Spleen (tissue), 11 donors: ENCODE data around the gene SESN2. TPM values are rescaled to one million over a fixed set of nuclear protein-coding genes. Genes with fewer than 3 reads are reported as not detected.

Experiments
- DNase-seq: peaks from one replicate; pipeline ENCODE4 v3.0.0-alpha.2; 2020
- H3K27ac ChIP-seq, 8 donors: fragments of 200-600 bp; sonication (generic) in 7 of 8; 1 replicate in 4 of 8; 2 replicates in 4 of 8; pipeline versions ENCODE4 v1.5.0 to v1.8.0; 2016 to 2021; ENCODE audit warnings: inconsistent platforms in 4 of 8, mild to moderate bottlenecking in 4 of 8, moderate library complexity in 1 of 8
- H3K27me3 ChIP-seq, 7 donors: fragments of 200-600 bp; sonication (generic) in 6 of 7; replicated peaks in 1 of 7; 1 replicate in 4 of 7; 2 replicates in 3 of 7; pipeline versions ENCODE4 v1.5.0 to v1.8.0; 2016 to 2021; ENCODE audit warnings: inconsistent platforms in 3 of 7, mild to moderate bottlenecking in 1 of 7
- H3K36me3 ChIP-seq, 6 donors: fragments of 200-600 bp; sonication (generic) in 5 of 6; 1 replicate in 4 of 6; 2 replicates in 2 of 6; pipeline versions ENCODE4 v1.5.0 to v1.8.0; 2016 to 2021; ENCODE audit warnings: inconsistent platforms in 2 of 6
- H3K4me1 ChIP-seq, 6 donors: fragments of 200-600 bp; sonication (generic) in 5 of 6; 1 replicate in 3 of 6; 2 replicates in 3 of 6; pipeline versions ENCODE4 v1.5.0 to v1.8.0; 2016 to 2021; ENCODE audit warnings: inconsistent platforms in 3 of 6
- H3K4me3 ChIP-seq, 8 donors: fragments of 200-600 bp; sonication (generic) in 7 of 8; 1 replicate in 4 of 8; 2 replicates in 4 of 8; pipeline versions ENCODE4 v1.5.0 to v1.8.0; 2016 to 2021; ENCODE audit warnings: inconsistent platforms in 4 of 8, mild to moderate bottlenecking in 4 of 8, moderate library complexity in 2 of 8
- H3K9me3 ChIP-seq, 8 donors: fragments of 200-600 bp; sonication (generic) in 7 of 8; 1 replicate in 4 of 8; 2 replicates in 4 of 8; pipeline versions ENCODE4 v1.5.0 to v1.8.0; 2016 to 2021; ENCODE audit warnings: inconsistent platforms in 4 of 8
- CTCF ChIP-seq, 11 experiments: fragments of 200-600 bp in 7 of 11; fragments of 450-650 bp in 4 of 11; sonication (generic) in 4 of 11; IDR thresholded peaks in 8 of 11; conservative IDR thresholded peaks in 3 of 11; 1 replicate in 7 of 11; 2 replicates in 4 of 11; pipeline versions ENCODE4 v1.4.0 to v1.8.0; 2016 to 2021; ENCODE audit warnings: antibody characterized with exemption in 11 of 11, inconsistent platforms in 4 of 11, mild to moderate bottlenecking in 1 of 11
- POLR2A ChIP-seq, 3 donors: fragments of 450-650 bp; IDR thresholded peaks; one replicate each; pipeline ENCODE4 v1.5.1; 2017; ENCODE audit warnings: antibody characterized with exemption in 3 of 3, mild to moderate bottlenecking in 1 of 3
- POLR2AphosphoS5 ChIP-seq, 3 donors: sonication (generic); formaldehyde crosslinking; IDR thresholded peaks; one replicate each; pipeline ENCODE4 v1.5.1; 2017; ENCODE audit warnings: antibody characterized with exemption in 3 of 3
- WGBS, 5 donors: extraction: QIAGEN DNeasy Blood & Tissue Kit in 3 of 5; methylation state at CpG; one replicate each; pipeline versions ENCODE4 v1.1.5 to v1.1.7; 2013 to 2018; 5-methylcytosine and 5-hydroxymethylcytosine counted together
- intact Hi-C: fragments of 100-400 bp; cut with DNase I; formaldehyde crosslinking; loops from one replicate; pipeline ENCODE4 v1.15.0; 2023; ENCODE audit warnings: low total_unique reads
- polyA plus RNA-seq, 3 donors: library from polyadenylated mRNA; stranded (reverse); fragments of 200-250 nt; gene quantifications; one replicate each; pipeline ENCODE4 v1.2.1, GENCODE V29; 2013
- total RNA-seq, 7 donors: library from RNA; depleted of rRNA in 3 of 7; stranded (reverse); fragments of >200 nt in 3 of 7; fragmentation: NEBNext Ultra II Directional in 4 of 7; extraction: Animal tissue kit (Norgen Biotek cat#: 25700) in 4 of 7; gene quantifications; one replicate each; pipeline versions ENCODE4 v1.1.0 to v1.2.1, GENCODE V29; 2016 to 2021
- donor health status: healthy with polysubstance abuse.
- donor health status: DM: no; HTN: no; CAD: no; lungs with moderate emphysema.
- donor health status: DM: no; HTN: no; CAD: no.
- donor health status: Bipolar disorder and iron deficiency.
- donor health status: healthy.
- donor health status: DM: no; HTN: no; CAD: no.
- donor health status: DM: yes; HTN: yes; CAD: no.

SESN2 gene
- total and polyA plus RNA-seq, 10 donors, result 2.4 to 16.7 (median 8.2) TPM

- no peak for DNase-seq
- Histone ChIP-seq H3K4me3 (no peak overlapping the region), H3K4me1 (peaks cover 0 to under 1% (median 0%) of the 10 kb centered on the region in 6 donors), H3K9me3 (no peaks in the 10 kb centered on the region), H3K27ac (no peak overlapping the region), H3K36me3 (peaks cover 0 to 95% (median 54%) of the 10 kb centered on the region in 6 donors), H3K27me3 (no peaks in the 10 kb centered on the region)
- TF ChIP-seq POLR2AphosphoS5 (IDR thresholded peaks at IDR 0.05) (no peak), POLR2A (IDR thresholded peaks at IDR 0.05) (no peak), CTCF (IDR thresholded peaks at IDR 0.05 in 8 of 11, conservative IDR thresholded peaks at IDR 0.05 in 3 of 11) (no peak)
- intact Hi-C loops, result no loop called here
- WGBS, 5 donors, result 89 to 92% (median 91%) methylated on average over 14 to 17 of the region's 17 CpGs
Observed at GRCh38 chr1:28273216-28273860, 14.0 kb downstream of the SESN2 start.

GRCh38 chr1:28278763-28279162 lies 19.4 kb downstream of the SESN2 start:
- intact Hi-C loops, result no loop called here
- no peaks in the 10 kb centered on the region for H3K9me3 ChIP-seq
- H3K4me1 ChIP-seq, result peaks cover 0 to 39% (median 27%) of the 10 kb centered on the region in 6 donors
- H3K4me3 ChIP-seq, result no peak overlapping the region
- peaks cover 0 to 91% (median 70%) of the 10 kb centered on the region in 6 donors for H3K36me3 ChIP-seq
- 90 to 99% (median 95%) methylated on average over 5 of the region's 5 CpGs for WGBS, 5 donors
- DNase-seq, result no peak
- TF ChIP-seq POLR2AphosphoS5 (IDR thresholded peaks at IDR 0.05), result no peak
- TF ChIP-seq CTCF (IDR thresholded peaks at IDR 0.05 in 8 of 11, conservative IDR thresholded peaks at IDR 0.05 in 3 of 11), result no peak
- no peak for TF ChIP-seq POLR2A (IDR thresholded peaks at IDR 0.05)
- H3K27me3 ChIP-seq, result no peaks in the 10 kb centered on the region
- H3K27ac ChIP-seq, result no peak overlapping the region

GRCh38 chr1:28279721-28280120 lies 20.4 kb downstream of the SESN2 start:
- peaks cover 0 to 81% (median 61%) of the 10 kb centered on the region in 6 donors for H3K36me3 ChIP-seq

More at GRCh38 chr1:28279721-28280120, 20.4 kb downstream of the SESN2 start:
- intact Hi-C loops, result no loop called here
- 95 to 97% (median 96%) methylated on average over 7 of the region's 7 CpGs for WGBS, 5 donors
- DNase-seq, result no peak
- Histone ChIP-seq H3K27ac (peak overlapping the region in 2 of 8 donors; percentile 50 to 63), H3K4me3 (no peak overlapping the region), H3K9me3 (no peaks in the 10 kb centered on the region), H3K4me1 (peaks cover 0 to 42% (median 27%) of the 10 kb centered on the region in 6 donors), H3K27me3 (no peaks in the 10 kb centered on the region)
- TF ChIP-seq CTCF (IDR thresholded peaks at IDR 0.05 in 8 of 11, conservative IDR thresholded peaks at IDR 0.05 in 3 of 11), result no peak
- no peak for TF ChIP-seq POLR2AphosphoS5 (IDR thresholded peaks at IDR 0.05)
- no peak for TF ChIP-seq POLR2A (IDR thresholded peaks at IDR 0.05)
